OCI-LY7 (cell line): ENCODE measurements around the gene ATP8B1.

ENCODE experiments used
- EZH2phosphoT487 ChIP-seq: fragments of 200-600 bp; sonication (generic); IDR thresholded peaks from 2 replicates; pipeline ENCODE4 v1.6.1; 2018; ENCODE audit warnings: low read depth, borderline replicate concordance, mild to moderate bottlenecking, mixed run types, antibody characterized with exemption, low read length, moderate library complexity, mixed read lengths
- TF ChIP-seq, protein P1 (sequence below): fragments of 200-600 bp; sonication (generic); conservative IDR thresholded peaks from 2 replicates; pipeline ENCODE4 v1.5.1; 2014; ENCODE audit warnings: mild to moderate bottlenecking, antibody characterized with exemption, low read length, moderate library complexity, mixed read lengths

- TF ChIP-seq, protein P1, sequence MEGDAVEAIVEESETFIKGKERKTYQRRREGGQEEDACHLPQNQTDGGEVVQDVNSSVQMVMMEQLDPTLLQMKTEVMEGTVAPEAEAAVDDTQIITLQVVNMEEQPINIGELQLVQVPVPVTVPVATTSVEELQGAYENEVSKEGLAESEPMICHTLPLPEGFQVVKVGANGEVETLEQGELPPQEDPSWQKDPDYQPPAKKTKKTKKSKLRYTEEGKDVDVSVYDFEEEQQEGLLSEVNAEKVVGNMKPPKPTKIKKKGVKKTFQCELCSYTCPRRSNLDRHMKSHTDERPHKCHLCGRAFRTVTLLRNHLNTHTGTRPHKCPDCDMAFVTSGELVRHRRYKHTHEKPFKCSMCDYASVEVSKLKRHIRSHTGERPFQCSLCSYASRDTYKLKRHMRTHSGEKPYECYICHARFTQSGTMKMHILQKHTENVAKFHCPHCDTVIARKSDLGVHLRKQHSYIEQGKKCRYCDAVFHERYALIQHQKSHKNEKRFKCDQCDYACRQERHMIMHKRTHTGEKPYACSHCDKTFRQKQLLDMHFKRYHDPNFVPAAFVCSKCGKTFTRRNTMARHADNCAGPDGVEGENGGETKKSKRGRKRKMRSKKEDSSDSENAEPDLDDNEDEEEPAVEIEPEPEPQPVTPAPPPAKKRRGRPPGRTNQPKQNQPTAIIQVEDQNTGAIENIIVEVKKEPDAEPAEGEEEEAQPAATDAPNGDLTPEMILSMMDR = no peak
- TF ChIP-seq EZH2phosphoT487 = no peak
Measured at GRCh38 chr18:57792631-57793301, 10.3 kb downstream of the ATP8B1 start.
